Prostate gland (tissue), 2 donors: ENCODE measurements around the gene ASZ1. TPM values are rescaled to one million over a fixed set of nuclear protein-coding genes. Genes with fewer than 3 reads are reported as not detected.

ENCODE experiments used
- DNase-seq: peaks from one replicate; pipeline ENCODE4 v3.0.0-alpha.2; 2019; ENCODE audit warnings: low spot score
- H3K27ac ChIP-seq, 2 donors: fragments of 200-600 bp; sonication (generic); 2 replicates each; pipeline ENCODE4 v1.5.1; 2017 to 2019
- H3K27me3 ChIP-seq: fragments of 200-600 bp; sonication (generic); replicated peaks from 2 replicates; pipeline ENCODE4 v1.5.1; 2019; ENCODE audit not compliant: insufficient read depth
- H3K36me3 ChIP-seq, 2 donors: fragments of 200-600 bp; sonication (generic); 1 replicate in 1 of 2; 2 replicates in 1 of 2; pipeline versions ENCODE4 v1.5.1 to v1.8.1; 2017 to 2019
- H3K4me1 ChIP-seq: fragments of 200-600 bp; sonication (generic); replicated peaks from 2 replicates; pipeline ENCODE4 v1.5.1; 2019
- H3K4me3 ChIP-seq, 2 donors: fragments of 200-600 bp; sonication (generic); 2 replicates each; pipeline ENCODE4 v1.5.1; 2017 to 2019
- H3K9me3 ChIP-seq: fragments of 200-600 bp; sonication (generic); 2 replicates; pipeline ENCODE4 v1.5.1; 2017
- POLR2A ChIP-seq: fragments of 450-650 bp; IDR thresholded peaks from one replicate; pipeline ENCODE4 v1.6.1; 2016; ENCODE audit warnings: antibody characterized with exemption, mild to moderate bottlenecking
- POLR2AphosphoS5 ChIP-seq: sonication (generic); formaldehyde crosslinking; IDR thresholded peaks from one replicate; pipeline ENCODE4 v1.6.1; 2017; ENCODE audit warnings: antibody characterized with exemption
- WGBS: methylation state at CpG from one replicate; pipeline ENCODE4 v1.1.5; 2018; 5-methylcytosine and 5-hydroxymethylcytosine counted together
- intact Hi-C: fragments of 100-400 bp; cut with DNase I; formaldehyde crosslinking; loops from one replicate; pipeline ENCODE4 v1.14.2; 2022
- total RNA-seq, 2 donors: library from RNA; depleted of rRNA; stranded (reverse); fragments of >200 nt; gene quantifications; one replicate each; pipeline ENCODE4 v1.1.0, GENCODE V29; 2016
- TF ChIP-seq, protein P1 (sequence below), 4 experiments: fragments of 200-600 bp in 2 of 4; fragments of 450-650 bp in 2 of 4; sonication (generic) in 2 of 4; IDR thresholded peaks; 1 replicate in 3 of 4; 2 replicates in 1 of 4; pipeline ENCODE4 v1.5.1; 2016 to 2019; ENCODE audit warnings: antibody characterized with exemption in 4 of 4, mild to moderate bottlenecking in 2 of 4, moderate library complexity in 2 of 4

The ASZ1 gene, protein sequence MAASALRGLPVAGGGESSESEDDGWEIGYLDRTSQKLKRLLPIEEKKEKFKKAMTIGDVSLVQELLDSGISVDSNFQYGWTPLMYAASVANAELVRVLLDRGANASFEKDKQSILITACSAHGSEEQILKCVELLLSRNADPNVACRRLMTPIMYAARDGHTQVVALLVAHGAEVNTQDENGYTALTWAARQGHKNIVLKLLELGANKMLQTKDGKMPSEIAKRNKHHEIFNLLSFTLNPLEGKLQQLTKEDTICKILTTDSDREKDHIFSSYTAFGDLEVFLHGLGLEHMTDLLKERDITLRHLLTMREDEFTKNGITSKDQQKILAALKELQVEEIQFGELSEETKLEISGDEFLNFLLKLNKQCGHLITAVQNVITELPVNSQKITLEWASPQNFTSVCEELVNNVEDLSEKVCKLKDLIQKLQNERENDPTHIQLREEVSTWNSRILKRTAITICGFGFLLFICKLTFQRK
- total RNA-seq: 1 to 10 TPM in 1 of 2 donors, not detected in 1; 6.1 TPM

DNA sequence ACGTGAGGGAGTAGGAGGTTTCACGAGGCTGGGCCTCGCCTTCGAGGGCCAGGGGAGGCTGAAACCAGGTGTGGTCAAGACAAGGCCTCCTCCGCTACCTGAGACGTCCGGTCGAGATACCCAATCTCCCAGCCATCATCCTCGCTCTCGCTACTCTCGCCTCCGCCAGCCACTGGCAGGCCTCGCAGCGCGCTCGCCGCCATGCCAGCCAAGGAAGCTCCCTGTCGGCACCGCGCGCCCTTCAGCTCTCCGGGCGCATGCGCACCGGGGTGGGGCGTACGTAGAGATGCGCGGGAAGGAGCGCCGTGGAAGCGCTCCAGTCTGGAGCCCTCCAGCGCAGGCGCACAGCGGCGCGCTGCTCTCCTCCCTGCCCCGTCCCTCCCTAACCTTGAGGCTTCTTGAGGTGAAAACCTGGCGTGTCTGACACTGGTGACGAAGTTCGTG, at the start of gene ASZ1:
Gene ASZ1, minus strand, starts transcription at position 236 of the 444 bp plus-strand sequence. Its CDS starts 33 bp downstream, at position 203.
- Histone ChIP-seq H3K9me3 (no peaks in the 10 kb centered on the region), H3K27me3 (no peaks in the 10 kb centered on the region), H3K27ac (no peak within 1 kb of the TSS), H3K36me3 (no peaks in the 10 kb centered on the region), H3K4me1 (no peaks in the 10 kb centered on the region), H3K4me3 (no peak within 1 kb of the TSS)
- DNase-seq: no peak
- 92% methylated on average over 41 of the region's 41 CpGs for WGBS
- TF ChIP-seq, protein P1, sequence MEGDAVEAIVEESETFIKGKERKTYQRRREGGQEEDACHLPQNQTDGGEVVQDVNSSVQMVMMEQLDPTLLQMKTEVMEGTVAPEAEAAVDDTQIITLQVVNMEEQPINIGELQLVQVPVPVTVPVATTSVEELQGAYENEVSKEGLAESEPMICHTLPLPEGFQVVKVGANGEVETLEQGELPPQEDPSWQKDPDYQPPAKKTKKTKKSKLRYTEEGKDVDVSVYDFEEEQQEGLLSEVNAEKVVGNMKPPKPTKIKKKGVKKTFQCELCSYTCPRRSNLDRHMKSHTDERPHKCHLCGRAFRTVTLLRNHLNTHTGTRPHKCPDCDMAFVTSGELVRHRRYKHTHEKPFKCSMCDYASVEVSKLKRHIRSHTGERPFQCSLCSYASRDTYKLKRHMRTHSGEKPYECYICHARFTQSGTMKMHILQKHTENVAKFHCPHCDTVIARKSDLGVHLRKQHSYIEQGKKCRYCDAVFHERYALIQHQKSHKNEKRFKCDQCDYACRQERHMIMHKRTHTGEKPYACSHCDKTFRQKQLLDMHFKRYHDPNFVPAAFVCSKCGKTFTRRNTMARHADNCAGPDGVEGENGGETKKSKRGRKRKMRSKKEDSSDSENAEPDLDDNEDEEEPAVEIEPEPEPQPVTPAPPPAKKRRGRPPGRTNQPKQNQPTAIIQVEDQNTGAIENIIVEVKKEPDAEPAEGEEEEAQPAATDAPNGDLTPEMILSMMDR (IDR thresholded peaks at IDR 0.05): no peak
- TF ChIP-seq POLR2A (no peak), POLR2AphosphoS5 (no peak)
- intact Hi-C loops: no loop called here

DNA sequence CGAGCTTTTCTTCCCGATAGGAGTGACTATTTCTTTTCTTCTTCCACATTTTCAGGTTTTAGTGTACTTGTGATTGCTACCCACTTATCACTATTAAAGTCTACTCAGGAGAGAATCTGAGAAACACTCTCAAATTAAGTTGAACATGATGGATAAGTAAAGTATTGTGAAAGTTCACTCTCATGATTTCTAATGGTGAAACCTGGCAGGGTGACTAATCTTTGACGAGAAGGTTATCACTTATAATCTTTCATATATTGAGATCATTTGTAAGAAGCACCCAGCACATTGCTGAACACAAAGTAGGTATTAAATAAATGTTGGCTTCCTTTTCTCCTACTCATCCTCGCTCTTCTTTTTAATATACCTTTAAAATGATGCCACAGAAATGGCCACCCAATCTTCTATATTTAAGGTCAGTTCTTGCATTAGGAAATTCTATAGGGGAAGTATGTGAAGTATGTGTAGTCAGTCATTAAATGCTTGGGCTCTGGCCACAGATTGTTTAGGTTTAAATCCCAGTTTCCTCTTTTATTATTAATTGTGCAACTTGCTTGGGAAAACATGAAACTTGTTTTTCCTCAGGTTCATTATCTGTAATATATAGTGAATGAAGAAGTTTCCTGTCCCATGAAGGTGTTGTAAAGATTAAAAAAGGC, 49.4 kb upstream of the ASZ1 start:
- Histone ChIP-seq H3K36me3 (no peaks in the 10 kb centered on the region), H3K27ac (no peak overlapping the region), H3K27me3 (no peaks in the 10 kb centered on the region), H3K9me3 (no peaks in the 10 kb centered on the region), H3K4me3 (no peak overlapping the region), H3K4me1 (no peaks in the 10 kb centered on the region)
- TF ChIP-seq, protein P1 (IDR thresholded peaks at IDR 0.05): no peak
- no peak for TF ChIP-seq POLR2AphosphoS5
- DNase-seq: no peak
- intact Hi-C loops: no loop called here
- WGBS: 80% methylated on average over 4 of the region's 4 CpGs

DNA sequence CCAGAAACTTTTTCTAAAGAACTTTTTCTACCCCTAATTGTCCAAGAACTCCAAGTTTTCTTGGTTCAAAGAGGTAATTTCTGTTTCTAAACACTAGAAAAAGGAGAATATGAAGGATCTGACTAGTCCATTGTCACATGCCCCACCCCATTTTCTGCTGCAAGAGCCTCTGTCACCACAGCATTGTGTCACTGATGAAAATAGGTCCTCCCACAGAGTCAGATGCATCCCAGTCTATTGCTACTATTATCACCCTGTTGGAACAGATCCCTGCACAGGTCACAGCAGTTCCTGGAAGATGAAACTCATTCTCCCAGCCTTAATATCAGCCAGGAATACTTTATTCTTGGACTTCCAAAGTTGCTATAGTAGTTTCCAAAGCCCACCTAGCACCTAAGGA, 45.0 kb upstream of the ASZ1 start:
- TF ChIP-seq POLR2A: no peak
- TF ChIP-seq POLR2AphosphoS5: no peak
- TF ChIP-seq, protein P1 (IDR thresholded peaks at IDR 0.05): no peak
- no peaks in the 10 kb centered on the region for H3K9me3 ChIP-seq
- H3K36me3 ChIP-seq: no peaks in the 10 kb centered on the region
- intact Hi-C loops: no loop called here
- DNase-seq: no peak
- no peaks in the 10 kb centered on the region for H3K4me1 ChIP-seq
- H3K4me3 ChIP-seq: no peak overlapping the region
- H3K27ac ChIP-seq: no peak overlapping the region
- H3K27me3 ChIP-seq: no peaks in the 10 kb centered on the region

DNA sequence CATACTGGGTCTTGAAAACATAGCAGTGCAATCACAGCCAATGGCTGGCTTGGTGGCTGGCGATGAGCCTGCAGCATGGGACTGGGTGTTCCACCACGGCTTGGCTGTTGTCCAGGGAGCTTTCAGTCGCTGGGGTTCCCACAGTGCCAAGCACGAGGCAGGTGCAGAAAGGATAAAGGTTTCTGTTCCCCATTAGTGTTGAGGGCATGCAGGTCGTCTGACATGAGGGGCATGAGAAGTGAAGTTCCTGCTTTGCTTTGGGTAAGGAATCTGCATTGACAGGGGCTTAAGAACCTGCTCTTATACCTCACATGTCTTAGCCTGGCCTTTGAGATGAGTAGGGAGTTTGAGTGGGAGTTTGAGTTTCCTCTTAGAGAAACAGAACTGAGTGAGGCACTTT, 43.5 kb upstream of the ASZ1 start:
- DNase-seq: peak; percentile 23
- H3K9me3 ChIP-seq: no peaks in the 10 kb centered on the region
- no peaks in the 10 kb centered on the region for H3K27me3 ChIP-seq
- H3K4me1 ChIP-seq: no peaks in the 10 kb centered on the region
- H3K36me3 ChIP-seq: no peaks in the 10 kb centered on the region
- no peak overlapping the region for H3K4me3 ChIP-seq
- WGBS: 50% methylated on average over 5 of the region's 5 CpGs
- no peak overlapping the region for H3K27ac ChIP-seq
- no peak for TF ChIP-seq POLR2A
- TF ChIP-seq, protein P1 (IDR thresholded peaks at IDR 0.05): no peak
- TF ChIP-seq POLR2AphosphoS5: no peak
- intact Hi-C loops: no loop called here
